ENCODE data around the gene CBFA2T3.

The CBFA2T3 gene

GRCh38 chr16:88951989-88952388 lies 25.0 kb downstream of the CBFA2T3 start:
- Histone ChIP-seq H3K27me3 (ENCODE audit: control insufficient read depth, insufficient read depth, low read length) (no peaks in the 10 kb centered on the region), H3K27ac (ENCODE audit: low read depth, low read length) (no peak overlapping the region), H3K9ac (ENCODE audit: low read depth, low read length) (no peak overlapping the region), H3K36me3 (ENCODE audit: control insufficient read depth, insufficient read depth, low read length) (no peaks in the 10 kb centered on the region), H3K9me3 (ENCODE audit: control insufficient read depth, insufficient read depth, low read length) (no peaks in the 10 kb centered on the region), H3K4me3 (ENCODE audit: low read depth, low read length) (no peak overlapping the region), H3K4me1 (ENCODE audit: control insufficient read depth, insufficient read depth, low read length) (no peaks in the 10 kb centered on the region)

DNA sequence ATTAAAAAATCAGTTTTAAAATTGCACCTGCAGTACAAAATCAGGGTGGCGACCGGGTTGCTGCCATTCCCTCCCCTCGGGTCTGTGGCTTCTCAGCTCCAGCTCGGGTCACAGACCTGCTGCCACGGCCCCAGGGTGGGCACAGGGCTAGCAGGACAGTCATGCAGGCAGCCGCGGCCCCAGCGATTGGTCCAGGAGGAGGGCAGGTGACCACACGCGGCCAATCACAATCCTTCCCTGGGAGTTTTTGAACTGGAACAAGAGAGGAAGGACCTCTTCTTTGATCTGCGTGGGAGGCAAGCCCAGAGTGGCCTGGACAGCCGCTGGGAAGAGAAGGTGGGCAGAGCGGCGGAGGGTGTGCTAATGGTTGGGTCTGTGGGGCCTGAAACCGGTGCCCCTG lies 25.5 kb downstream of the CBFA2T3 start:
- H3K4me3 ChIP-seq (ENCODE audit: low read depth, low read length): no peak overlapping the region
- H3K27ac ChIP-seq (ENCODE audit: low read depth, low read length): no peak overlapping the region
- H3K27me3 ChIP-seq (ENCODE audit: control insufficient read depth, insufficient read depth, low read length): no peaks in the 10 kb centered on the region
- no peaks in the 10 kb centered on the region for H3K36me3 ChIP-seq (ENCODE audit: control insufficient read depth, insufficient read depth, low read length)
- no peaks in the 10 kb centered on the region for H3K4me1 ChIP-seq (ENCODE audit: control insufficient read depth, insufficient read depth, low read length)
- no peak overlapping the region for H3K9ac ChIP-seq (ENCODE audit: low read depth, low read length)
- no peaks in the 10 kb centered on the region for H3K9me3 ChIP-seq (ENCODE audit: control insufficient read depth, insufficient read depth, low read length)

- Histone ChIP-seq H3K36me3 (ENCODE audit: control insufficient read depth, insufficient read depth, low read length) (no peaks in the 10 kb centered on the region), H3K27me3 (ENCODE audit: control insufficient read depth, insufficient read depth, low read length) (no peaks in the 10 kb centered on the region), H3K4me1 (ENCODE audit: control insufficient read depth, insufficient read depth, low read length) (no peaks in the 10 kb centered on the region), H3K4me3 (ENCODE audit: low read depth, low read length) (no peak overlapping the region), H3K27ac (ENCODE audit: low read depth, low read length) (no peak overlapping the region), H3K9ac (ENCODE audit: low read depth, low read length) (no peak overlapping the region), H3K9me3 (ENCODE audit: control insufficient read depth, insufficient read depth, low read length) (no peaks in the 10 kb centered on the region)
Measured at GRCh38 chr16:88948781-88949490, 28.1 kb downstream of the CBFA2T3 start.

DNA sequence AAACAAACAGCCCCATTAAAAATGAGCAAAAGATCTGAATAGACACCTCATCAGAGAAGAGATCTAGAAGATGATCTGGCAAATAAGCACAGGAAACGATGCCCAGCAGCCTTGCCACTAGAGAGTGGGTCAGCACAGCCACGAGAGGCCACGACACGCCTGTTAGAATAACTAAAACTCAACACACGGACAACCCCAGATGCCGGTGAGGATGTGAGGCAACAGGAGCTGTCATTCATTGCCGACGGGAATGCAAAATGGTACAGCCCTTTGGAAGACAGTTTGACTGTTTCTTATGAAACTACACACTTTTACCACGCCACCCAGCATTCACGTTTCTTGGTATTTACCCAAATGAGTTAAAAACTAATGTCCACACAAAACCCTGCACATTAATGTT lies 31.5 kb downstream of the CBFA2T3 start:
- Histone ChIP-seq H3K4me1 (ENCODE audit: control insufficient read depth, insufficient read depth, low read length) (peaks cover 5% of the 10 kb centered on the region; the same call in 1 of the 2 replicates), H3K27me3 (ENCODE audit: control insufficient read depth, insufficient read depth, low read length) (peaks cover 20% of the 10 kb centered on the region), H3K36me3 (ENCODE audit: control insufficient read depth, insufficient read depth, low read length) (no peaks in the 10 kb centered on the region), H3K9me3 (ENCODE audit: control insufficient read depth, insufficient read depth, low read length) (no peaks in the 10 kb centered on the region), H3K9ac (ENCODE audit: low read depth, low read length) (no peak overlapping the region), H3K27ac (ENCODE audit: low read depth, low read length) (no peak overlapping the region), H3K4me3 (ENCODE audit: low read depth, low read length) (no peak overlapping the region)

- Histone ChIP-seq H3K36me3 (ENCODE audit: control insufficient read depth, insufficient read depth, low read length) (no peaks in the 10 kb centered on the region), H3K27me3 (ENCODE audit: control insufficient read depth, insufficient read depth, low read length) (peaks cover 38% of the 10 kb centered on the region), H3K9me3 (ENCODE audit: control insufficient read depth, insufficient read depth, low read length) (no peaks in the 10 kb centered on the region), H3K9ac (ENCODE audit: low read depth, low read length) (no peak overlapping the region), H3K4me3 (ENCODE audit: low read depth, low read length) (no peak overlapping the region), H3K27ac (ENCODE audit: low read depth, low read length) (no peak overlapping the region), H3K4me1 (ENCODE audit: control insufficient read depth, insufficient read depth, low read length) (peaks cover 5% of the 10 kb centered on the region; the same call in 1 of the 2 replicates)
Measured at GRCh38 chr16:88943741-88944140, 33.3 kb downstream of the CBFA2T3 start.

- Histone ChIP-seq H3K27ac (ENCODE audit: low read depth, low read length) (no peak overlapping the region), H3K9ac (ENCODE audit: low read depth, low read length) (no peak overlapping the region), H3K27me3 (ENCODE audit: control insufficient read depth, insufficient read depth, low read length) (peaks cover 38% of the 10 kb centered on the region), H3K36me3 (ENCODE audit: control insufficient read depth, insufficient read depth, low read length) (no peaks in the 10 kb centered on the region), H3K9me3 (ENCODE audit: control insufficient read depth, insufficient read depth, low read length) (no peaks in the 10 kb centered on the region), H3K4me3 (ENCODE audit: low read depth, low read length) (no peak overlapping the region), H3K4me1 (ENCODE audit: control insufficient read depth, insufficient read depth, low read length) (peaks cover 5% of the 10 kb centered on the region; the same call in 1 of the 2 replicates)
Measured at GRCh38 chr16:88943131-88943664, 33.8 kb downstream of the CBFA2T3 start.

DNA sequence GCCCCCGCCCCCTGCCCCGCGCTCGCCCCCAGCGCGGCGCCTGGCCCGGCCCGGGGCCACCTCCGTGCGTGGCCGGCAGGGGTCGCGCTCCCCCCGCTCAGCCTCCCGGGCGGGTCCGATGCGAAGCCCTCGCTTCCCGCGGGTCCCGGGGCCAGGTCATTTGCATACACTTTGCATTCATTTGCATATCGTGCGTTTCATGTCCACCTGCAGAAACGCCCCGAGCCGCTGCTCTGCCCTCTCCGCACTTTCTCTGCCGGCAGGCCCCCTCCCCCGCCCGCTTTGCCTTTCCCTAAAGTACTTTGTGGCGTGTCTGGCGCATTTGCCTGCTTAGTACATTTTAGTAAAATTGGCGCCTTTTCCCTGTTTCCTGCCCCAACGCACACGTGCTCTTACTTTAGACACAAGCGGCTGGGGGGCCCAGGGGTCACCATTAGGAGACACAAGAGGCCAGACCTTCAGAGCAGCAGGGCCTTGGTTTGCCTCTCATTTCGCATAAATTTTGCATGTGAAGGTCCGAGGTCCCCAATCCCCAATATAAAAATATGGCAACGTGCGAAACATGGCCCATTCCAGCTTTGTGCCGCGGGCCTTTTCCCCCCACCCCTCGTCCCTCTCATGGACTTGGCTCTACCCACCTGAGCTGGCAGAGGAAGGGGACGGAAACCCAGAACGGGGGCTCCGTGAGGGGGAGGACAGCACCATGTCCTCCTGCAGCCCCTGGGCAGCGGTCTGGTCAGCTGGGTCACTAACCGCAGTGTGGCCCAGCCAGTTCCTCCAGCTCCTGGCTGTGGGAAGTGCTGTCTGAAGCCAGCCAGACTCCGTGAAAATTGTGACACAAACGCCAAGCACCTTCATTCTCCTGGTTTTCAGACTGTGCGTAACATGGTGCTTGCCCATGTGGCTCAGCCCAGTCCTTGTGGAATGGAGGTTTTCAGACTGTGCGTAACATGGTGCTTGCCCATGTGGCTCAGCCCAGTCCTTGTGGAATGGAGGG lies 34.8 kb downstream of the CBFA2T3 start:
- H3K4me3 ChIP-seq (ENCODE audit: low read depth, low read length): peak overlapping the region; percentile 39; the same call in 1 of the 2 replicates
- peaks cover 5% of the 10 kb centered on the region; the same call in 1 of the 2 replicates for H3K4me1 ChIP-seq (ENCODE audit: control insufficient read depth, insufficient read depth, low read length)
- H3K36me3 ChIP-seq (ENCODE audit: control insufficient read depth, insufficient read depth, low read length): no peaks in the 10 kb centered on the region
- no peak overlapping the region for H3K9ac ChIP-seq (ENCODE audit: low read depth, low read length)
- peaks cover 38% of the 10 kb centered on the region for H3K27me3 ChIP-seq (ENCODE audit: control insufficient read depth, insufficient read depth, low read length)
- H3K9me3 ChIP-seq (ENCODE audit: control insufficient read depth, insufficient read depth, low read length): no peaks in the 10 kb centered on the region
- no peak overlapping the region for H3K27ac ChIP-seq (ENCODE audit: low read depth, low read length)

- Histone ChIP-seq H3K27me3 (ENCODE audit: control insufficient read depth, insufficient read depth, low read length) (peaks cover 38% of the 10 kb centered on the region), H3K9ac (ENCODE audit: low read depth, low read length) (no peak overlapping the region), H3K4me1 (ENCODE audit: control insufficient read depth, insufficient read depth, low read length) (peaks cover 5% of the 10 kb centered on the region; the same call in 1 of the 2 replicates), H3K27ac (ENCODE audit: low read depth, low read length) (no peak overlapping the region), H3K36me3 (ENCODE audit: control insufficient read depth, insufficient read depth, low read length) (no peaks in the 10 kb centered on the region), H3K4me3 (ENCODE audit: low read depth, low read length) (peak overlapping the region; percentile 52), H3K9me3 (ENCODE audit: control insufficient read depth, insufficient read depth, low read length) (no peaks in the 10 kb centered on the region)
Measured at GRCh38 chr16:88940862-88941817, 35.9 kb downstream of the CBFA2T3 start.

GRCh38 chr16:88939972-88940861 lies 36.8 kb downstream of the CBFA2T3 start:
- Histone ChIP-seq H3K9ac (ENCODE audit: low read depth, low read length) (no peak overlapping the region), H3K4me1 (ENCODE audit: control insufficient read depth, insufficient read depth, low read length) (peaks cover 5% of the 10 kb centered on the region; the same call in 1 of the 2 replicates), H3K4me3 (ENCODE audit: low read depth, low read length) (peak overlapping the region; percentile 52), H3K27ac (ENCODE audit: low read depth, low read length) (no peak overlapping the region), H3K27me3 (ENCODE audit: control insufficient read depth, insufficient read depth, low read length) (peaks cover 38% of the 10 kb centered on the region), H3K36me3 (ENCODE audit: control insufficient read depth, insufficient read depth, low read length) (no peaks in the 10 kb centered on the region), H3K9me3 (ENCODE audit: control insufficient read depth, insufficient read depth, low read length) (no peaks in the 10 kb centered on the region)
